Cardiac muscle cell (in vitro differentiated cells and primary cell): Measurements from ENCODE around the gene AHNAK. TPM values are rescaled to one million over a fixed set of nuclear protein-coding genes. Genes with fewer than 3 reads are reported as not detected.
A peak's percentile ranks its signal among the peaks of the same experiment; 100 is the strongest.

Experiments
- DNase-seq, 2 donors: peaks; one replicate each; pipeline versions ENCODE4 v3.0.0 to v3.0.0-alpha.2; 2010 to 2017; ENCODE audit warnings: low read depth in 1 of 2, low spot score in 1 of 2
- H3K27ac ChIP-seq: fragments of 200-600 bp; sonication (generic); 2 replicates; pipeline ENCODE4 v1.5.1; 2016
- H3K27me3 ChIP-seq: fragments of 200-600 bp; sonication (generic); 2 replicates; pipeline ENCODE4 v1.6.0; 2016; ENCODE audit warnings: control low read depth
- H3K36me3 ChIP-seq: fragments of 200-600 bp; sonication (generic); 2 replicates; pipeline ENCODE4 v1.5.1; 2016; ENCODE audit warnings: control low read depth
- H3K4me1 ChIP-seq: fragments of 200-600 bp; sonication (generic); 2 replicates; pipeline ENCODE4 v1.8.1; 2017; ENCODE audit warnings: low read depth, mild to moderate bottlenecking, mixed run types
- H3K4me3 ChIP-seq: fragments of 200-600 bp; sonication (generic); 2 replicates; pipeline ENCODE4 v1.5.1; 2016; ENCODE audit warnings: mild to moderate bottlenecking
- H3K9me3 ChIP-seq: fragments of 200-600 bp; sonication (generic); 2 replicates; pipeline ENCODE4 v1.5.1; 2017; ENCODE audit warnings: low read depth, mild to moderate bottlenecking, control low read depth
- CTCF ChIP-seq: IDR thresholded peaks from 2 replicates; pipeline ENCODE4 v1.5.1; 2012; ENCODE audit warnings: low read depth, mild to moderate bottlenecking, low read length
- polyA plus RNA-seq: library from polyadenylated mRNA; unstranded; fragments of >200 nt; fragmentation: Nextera tagmentation; extraction: Ambion mirVana; gene quantifications from 2 replicates; pipeline ENCODE4 v1.2.1, GENCODE V29; 2016
- total RNA-seq: library from RNA; depleted of rRNA; stranded (reverse); fragments of >200 nt; gene quantifications from 2 replicates; pipeline ENCODE4 v1.2.3, GENCODE V29; 2016

The AHNAK gene
- total and polyA plus RNA-seq, 2 experiments from 2014 or later = 13.4 to 77.1 TPM

- TF ChIP-seq CTCF = no peak
- H3K36me3 ChIP-seq = peaks cover 27% of the 10 kb centered on the region
Measured at GRCh38 chr11:62578541-62578940, 31.9 kb upstream of the AHNAK start.

GRCh38 chr11:62577046-62577714, 30.6 kb upstream of the AHNAK start:
- H3K27ac ChIP-seq = no peak overlapping the region
- H3K9me3 ChIP-seq = no peaks in the 10 kb centered on the region
- no peaks in the 10 kb centered on the region for H3K27me3 ChIP-seq
- peak in 1 of 2 donors; percentile 58 for DNase-seq
- H3K36me3 ChIP-seq = peaks cover 25% of the 10 kb centered on the region
- H3K4me3 ChIP-seq = no peak overlapping the region
- peaks cover 9% of the 10 kb centered on the region for H3K4me1 ChIP-seq
- no peak for TF ChIP-seq CTCF

More at GRCh38 chr11:62578541-62578940, 31.9 kb upstream of the AHNAK start:
- DNase-seq = no peak
- no peaks in the 10 kb centered on the region for H3K9me3 ChIP-seq
- H3K27ac ChIP-seq = no peak overlapping the region
- no peaks in the 10 kb centered on the region for H3K27me3 ChIP-seq
- peaks cover 5% of the 10 kb centered on the region for H3K4me1 ChIP-seq
- H3K4me3 ChIP-seq = no peak overlapping the region

GRCh38 chr11:62575837-62576236, 29.2 kb upstream of the AHNAK start:
- TF ChIP-seq CTCF = no peak
- Histone ChIP-seq H3K4me3 (no peak overlapping the region), H3K27me3 (no peaks in the 10 kb centered on the region), H3K36me3 (peaks cover 36% of the 10 kb centered on the region), H3K27ac (no peak overlapping the region), H3K9me3 (no peaks in the 10 kb centered on the region), H3K4me1 (peaks cover 9% of the 10 kb centered on the region)
- no peak for DNase-seq

- no peak for TF ChIP-seq CTCF
- H3K27me3 ChIP-seq = no peaks in the 10 kb centered on the region
- no peaks in the 10 kb centered on the region for H3K9me3 ChIP-seq
- peaks cover 9% of the 10 kb centered on the region for H3K4me1 ChIP-seq
- H3K36me3 ChIP-seq = peaks cover 41% of the 10 kb centered on the region
- no peak for DNase-seq
- H3K4me3 ChIP-seq = peak overlapping the region; percentile 39
- H3K27ac ChIP-seq = peak overlapping the region; percentile 85
Measured at GRCh38 chr11:62575156-62575555, 28.6 kb upstream of the AHNAK start.

- Histone ChIP-seq H3K9me3 (no peaks in the 10 kb centered on the region), H3K27ac (peak overlapping the region; percentile 85), H3K4me3 (peak overlapping the region; percentile 39), H3K4me1 (peaks cover 9% of the 10 kb centered on the region), H3K27me3 (no peaks in the 10 kb centered on the region), H3K36me3 (peaks cover 41% of the 10 kb centered on the region)
- no peak for TF ChIP-seq CTCF
- peak in 1 of 2 donors; percentile 43 for DNase-seq
Measured at GRCh38 chr11:62574363-62575071, 27.9 kb upstream of the AHNAK start.
